Adipocyte (in vitro differentiated cells): ENCODE results near the gene RASA3.
"Not testable (repeated sequence)": the region's sequence is repeated elsewhere in the genome, so short reads cannot be mapped to it uniquely, and the experiment has no call there.

Experiments used
- DNase-seq: peaks from one replicate; pipeline ENCODE4 v3.0.0-alpha.2; 2015; ENCODE audit warnings: low read depth
- H3K27me3 ChIP-seq: replicated peaks from 2 replicates; pipeline ENCODE4 v1.7.0; 2013; ENCODE audit warnings: mild to moderate bottlenecking, low read length, moderate library complexity; ENCODE audit not compliant: control insufficient read depth, insufficient read depth
- H3K36me3 ChIP-seq: 2 replicates; pipeline ENCODE4 v1.7.0; 2013; ENCODE audit warnings: low read length, mild to moderate bottlenecking, moderate library complexity; ENCODE audit not compliant: control insufficient read depth, insufficient read depth, severe bottlenecking
- H3K4me1 ChIP-seq: 2 replicates; pipeline ENCODE4 v1.7.0; 2013; ENCODE audit warnings: mild to moderate bottlenecking, low read length, moderate library complexity; ENCODE audit not compliant: control insufficient read depth, insufficient read depth
- H3K4me3 ChIP-seq: 2 replicates; pipeline ENCODE4 v1.7.0; 2013; ENCODE audit warnings: mild to moderate bottlenecking, low read length, moderate library complexity
- H3K9ac ChIP-seq: 2 replicates; pipeline ENCODE4 v1.7.0; 2013; ENCODE audit warnings: mild to moderate bottlenecking, low read length, moderate library complexity
- H3K9me3 ChIP-seq: 2 replicates; pipeline ENCODE4 v1.7.0; 2013; ENCODE audit warnings: mild to moderate bottlenecking, low read length, moderate library complexity; ENCODE audit not compliant: control insufficient read depth

Gene RASA3

GRCh38 chr13:114128624-114129522, 3.5 kb downstream of the RASA3 start:
- Histone ChIP-seq H3K9me3 (no peaks in the 10 kb centered on the region), H3K36me3 (peaks cover 3% of the 10 kb centered on the region), H3K4me1 (peaks cover 42% of the 10 kb centered on the region), H3K9ac (peak overlapping the region; percentile 97), H3K4me3 (peak overlapping the region; percentile 96), H3K27me3 (no peaks in the 10 kb centered on the region)
- DNase-seq = peak; percentile 89

- peak overlapping the region; percentile 97 for H3K9ac ChIP-seq
- H3K4me3 ChIP-seq = peak overlapping the region; percentile 96
- DNase-seq = no peak
- H3K27me3 ChIP-seq = no peaks in the 10 kb centered on the region
- H3K4me1 ChIP-seq = peaks cover 42% of the 10 kb centered on the region
- no peaks in the 10 kb centered on the region for H3K9me3 ChIP-seq
- H3K36me3 ChIP-seq = peaks cover 3% of the 10 kb centered on the region
Observed at GRCh38 chr13:114128348-114128623, 4.1 kb downstream of the RASA3 start.

DNA sequence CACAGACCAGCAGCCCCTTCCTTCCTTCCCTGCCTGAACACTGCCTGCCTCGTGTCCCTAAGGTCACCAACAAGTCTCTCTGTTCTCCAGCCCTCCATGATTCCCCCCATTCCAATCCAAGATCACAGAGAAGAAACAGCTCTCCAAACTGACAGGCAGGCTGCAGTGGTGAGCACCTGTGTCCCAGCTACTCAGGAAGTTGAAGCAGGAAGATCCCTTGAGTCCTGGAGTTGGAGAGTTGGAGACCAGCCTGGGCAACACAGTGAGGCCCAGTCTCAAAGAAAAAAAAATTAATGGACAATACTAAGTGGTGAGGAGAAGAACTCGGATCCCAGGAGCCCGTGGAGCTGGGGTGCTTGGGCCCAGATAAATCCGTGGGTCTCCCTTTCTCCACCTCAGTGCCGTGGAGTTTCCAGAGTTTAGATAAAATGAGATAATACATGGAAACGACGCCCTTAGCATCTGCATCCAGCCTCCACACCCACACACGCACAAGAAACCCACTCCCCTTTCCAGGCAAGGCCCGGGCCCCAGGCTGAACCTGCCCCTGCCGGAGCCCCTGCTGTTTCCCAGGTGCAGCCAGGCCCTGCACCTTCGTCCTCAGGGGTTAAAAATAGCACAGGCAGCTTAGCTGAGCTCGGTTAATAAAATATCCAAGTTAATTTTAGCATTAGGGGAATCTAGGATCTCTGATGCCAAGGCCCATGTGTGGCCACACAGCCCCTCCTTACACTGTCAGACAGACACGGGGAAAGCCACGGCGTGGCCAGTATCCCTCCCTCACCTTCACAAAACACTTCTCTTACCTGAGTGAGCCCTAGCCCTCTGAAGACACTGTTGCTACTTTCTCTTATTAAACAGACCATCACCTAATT, 4.7 kb downstream of the RASA3 start:
- Histone ChIP-seq H3K9ac (peak overlapping the region; percentile 97), H3K4me1 (peaks cover 42% of the 10 kb centered on the region), H3K27me3 (no peaks in the 10 kb centered on the region), H3K4me3 (peak overlapping the region; percentile 96), H3K9me3 (no peaks in the 10 kb centered on the region), H3K36me3 (peaks cover 3% of the 10 kb centered on the region)
- no peak for DNase-seq

GRCh38 chr13:114126789-114127472, 5.5 kb downstream of the RASA3 start:
- H3K9me3 ChIP-seq = no peaks in the 10 kb centered on the region
- DNase-seq = no peak
- H3K27me3 ChIP-seq = no peaks in the 10 kb centered on the region
- no peak overlapping the region for H3K4me3 ChIP-seq
- no peak overlapping the region for H3K9ac ChIP-seq
- peaks cover 3% of the 10 kb centered on the region for H3K36me3 ChIP-seq
- H3K4me1 ChIP-seq = peaks cover 45% of the 10 kb centered on the region

GRCh38 chr13:114126086-114126485, 6.3 kb downstream of the RASA3 start:
- H3K27me3 ChIP-seq, H3K9me3 ChIP-seq, H3K9ac ChIP-seq, H3K36me3 ChIP-seq, DNase-seq, H3K4me3 ChIP-seq: not testable (repeated sequence)
- peaks cover 53% of the 10 kb centered on the region for H3K4me1 ChIP-seq

DNA sequence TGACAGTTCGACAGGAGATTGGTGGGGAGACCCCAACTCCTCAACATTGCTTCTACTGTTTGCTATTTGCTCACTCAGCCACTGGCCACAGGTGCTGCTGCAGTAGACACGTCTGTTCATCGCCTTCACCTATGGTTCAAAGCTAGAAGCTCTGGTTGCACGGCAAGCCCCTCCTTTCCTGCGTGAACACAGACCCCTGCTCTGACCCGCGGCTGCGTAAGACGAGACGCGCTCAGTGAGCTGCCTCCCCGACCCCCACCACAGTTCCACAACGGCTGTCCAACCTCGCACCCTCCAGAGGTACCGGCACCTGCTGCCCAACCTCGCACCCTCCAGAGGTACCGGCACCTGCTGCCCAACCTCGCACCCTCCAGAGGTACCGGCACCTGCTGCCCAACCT, 6.8 kb downstream of the RASA3 start:
- H3K4me1 ChIP-seq = peaks cover 56% of the 10 kb centered on the region
- H3K27me3 ChIP-seq = no peaks in the 10 kb centered on the region
- DNase-seq = no peak
- no peak overlapping the region for H3K4me3 ChIP-seq
- H3K36me3 ChIP-seq = peaks cover 3% of the 10 kb centered on the region
- H3K9ac ChIP-seq = no peak overlapping the region
- H3K9me3 ChIP-seq = no peaks in the 10 kb centered on the region

GRCh38 chr13:114124921-114125320, 7.5 kb downstream of the RASA3 start:
- Histone ChIP-seq H3K36me3 (peaks cover 3% of the 10 kb centered on the region), H3K9me3 (no peaks in the 10 kb centered on the region), H3K4me3 (no peak overlapping the region), H3K4me1 (peaks cover 50% of the 10 kb centered on the region), H3K9ac (no peak overlapping the region), H3K27me3 (no peaks in the 10 kb centered on the region)
- no peak for DNase-seq

GRCh38 chr13:114124431-114124830, 8.0 kb downstream of the RASA3 start:
- H3K9ac ChIP-seq = no peak overlapping the region
- no peak for DNase-seq
- H3K4me1 ChIP-seq = peaks cover 45% of the 10 kb centered on the region
- H3K36me3 ChIP-seq = peaks cover 3% of the 10 kb centered on the region
- H3K9me3 ChIP-seq = no peaks in the 10 kb centered on the region
- H3K27me3 ChIP-seq = no peaks in the 10 kb centered on the region
- no peak overlapping the region for H3K4me3 ChIP-seq

GRCh38 chr13:114123876-114124275, 8.5 kb downstream of the RASA3 start:
- DNase-seq = no peak
- no peaks in the 10 kb centered on the region for H3K9me3 ChIP-seq
- H3K36me3 ChIP-seq = peaks cover 3% of the 10 kb centered on the region
- H3K4me1 ChIP-seq = peaks cover 40% of the 10 kb centered on the region
- no peaks in the 10 kb centered on the region for H3K27me3 ChIP-seq
- no peak overlapping the region for H3K4me3 ChIP-seq
- no peak overlapping the region for H3K9ac ChIP-seq

DNA sequence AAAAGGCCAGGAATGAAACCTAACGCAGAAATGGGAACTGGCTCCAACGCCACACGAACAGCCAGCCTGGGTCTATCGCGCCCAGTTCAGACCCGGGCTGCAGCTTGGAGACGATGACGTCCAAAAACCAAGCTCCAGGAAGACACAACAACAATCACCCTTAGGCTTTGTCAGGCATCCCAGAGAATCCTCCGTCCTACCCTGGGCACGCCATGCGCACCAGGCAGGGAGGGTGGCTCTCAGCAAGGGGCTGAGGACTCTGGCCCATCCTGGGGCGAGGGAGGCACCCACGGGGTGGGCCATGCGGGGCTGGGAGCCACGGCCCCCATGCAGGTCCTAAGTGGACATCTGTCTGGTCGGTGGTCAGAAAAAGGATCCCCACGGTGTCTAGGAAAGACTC, 9.0 kb downstream of the RASA3 start:
- peaks cover 3% of the 10 kb centered on the region for H3K36me3 ChIP-seq
- DNase-seq = no peak
- H3K4me1 ChIP-seq = peaks cover 39% of the 10 kb centered on the region

GRCh38 chr13:114122591-114123211, 9.7 kb downstream of the RASA3 start:
- no peaks in the 10 kb centered on the region for H3K27me3 ChIP-seq
- H3K4me1 ChIP-seq = peaks cover 39% of the 10 kb centered on the region
- DNase-seq = no peak

More for the DNA sequence above, 9.0 kb downstream of the RASA3 start:
- no peaks in the 10 kb centered on the region for H3K27me3 ChIP-seq
- H3K9ac ChIP-seq = no peak overlapping the region
- no peaks in the 10 kb centered on the region for H3K9me3 ChIP-seq
- H3K4me3 ChIP-seq = no peak overlapping the region

More at GRCh38 chr13:114122591-114123211, 9.7 kb downstream of the RASA3 start:
- no peaks in the 10 kb centered on the region for H3K9me3 ChIP-seq
- H3K9ac ChIP-seq = no peak overlapping the region
- H3K4me3 ChIP-seq = no peak overlapping the region
- peaks cover 3% of the 10 kb centered on the region for H3K36me3 ChIP-seq
